Measurements from ENCODE around the gene PDZRN3.

PDZRN3 gene

GRCh38 chr3:73451301-73451944 lies 173.3 kb downstream of the PDZRN3 start:
- Histone ChIP-seq H3K9me3 (no peaks in the 10 kb centered on the region), H3K36me3 (no peaks in the 10 kb centered on the region), H3K27me3 (no peaks in the 10 kb centered on the region), H3K4me3 (ENCODE audit: low read depth, low read length) (no peak overlapping the region), H3K4me1 (peaks cover 11% of the 10 kb centered on the region)
- no peak for DNase-seq
- TF ChIP-seq CTCF (IDR thresholded peaks at IDR 0.05; ENCODE audit: low read depth, low read length): no peak

- H3K4me3 ChIP-seq (ENCODE audit: low read depth, low read length): no peak overlapping the region
- no peaks in the 10 kb centered on the region for H3K27me3 ChIP-seq
- H3K9me3 ChIP-seq: no peaks in the 10 kb centered on the region
- H3K4me1 ChIP-seq: peaks cover 4% of the 10 kb centered on the region; the same call in 1 of the 2 replicates
- TF ChIP-seq CTCF (IDR thresholded peaks at IDR 0.05; ENCODE audit: low read depth, low read length): no peak
- no peak for DNase-seq
- no peaks in the 10 kb centered on the region for H3K36me3 ChIP-seq
Measured at GRCh38 chr3:73449774-73450173, 175.0 kb downstream of the PDZRN3 start.

GRCh38 chr3:73448761-73449301 lies 175.9 kb downstream of the PDZRN3 start:
- Histone ChIP-seq H3K4me1 (peaks cover 4% of the 10 kb centered on the region; the same call in 1 of the 2 replicates), H3K4me3 (ENCODE audit: low read depth, low read length) (no peak overlapping the region), H3K9me3 (no peaks in the 10 kb centered on the region), H3K36me3 (no peaks in the 10 kb centered on the region), H3K27me3 (no peaks in the 10 kb centered on the region)
- no peak for TF ChIP-seq CTCF (IDR thresholded peaks at IDR 0.05; ENCODE audit: low read depth, low read length)
- no peak for DNase-seq

GRCh38 chr3:73448041-73448440 lies 176.7 kb downstream of the PDZRN3 start:
- no peak for TF ChIP-seq CTCF (IDR thresholded peaks at IDR 0.05; ENCODE audit: low read depth, low read length)
- Histone ChIP-seq H3K36me3 (no peaks in the 10 kb centered on the region), H3K4me3 (ENCODE audit: low read depth, low read length) (no peak overlapping the region), H3K4me1 (peaks cover 4% of the 10 kb centered on the region; the same call in 1 of the 2 replicates), H3K9me3 (no peaks in the 10 kb centered on the region), H3K27me3 (no peaks in the 10 kb centered on the region)
- no peak for DNase-seq

- peaks cover 4% of the 10 kb centered on the region; the same call in 1 of the 2 replicates for H3K4me1 ChIP-seq
- DNase-seq: no peak
- TF ChIP-seq CTCF (IDR thresholded peaks at IDR 0.05; ENCODE audit: low read depth, low read length): no peak
- H3K36me3 ChIP-seq: no peaks in the 10 kb centered on the region
- H3K9me3 ChIP-seq: no peaks in the 10 kb centered on the region
- H3K27me3 ChIP-seq: no peaks in the 10 kb centered on the region
- no peak overlapping the region for H3K4me3 ChIP-seq (ENCODE audit: low read depth, low read length)
Measured at GRCh38 chr3:73447111-73447510, 177.6 kb downstream of the PDZRN3 start.

GRCh38 chr3:73446467-73447110 lies 178.2 kb downstream of the PDZRN3 start:
- H3K27me3 ChIP-seq: no peaks in the 10 kb centered on the region
- no peaks in the 10 kb centered on the region for H3K36me3 ChIP-seq
- H3K4me3 ChIP-seq (ENCODE audit: low read depth, low read length): no peak overlapping the region
- peaks cover 2% of the 10 kb centered on the region; the same call in 1 of the 2 replicates for H3K4me1 ChIP-seq
- H3K9me3 ChIP-seq: no peaks in the 10 kb centered on the region
- DNase-seq: no peak
- no peak for TF ChIP-seq CTCF (IDR thresholded peaks at IDR 0.05; ENCODE audit: low read depth, low read length)

Data from BE2C (cell line).